ENCODE data around the gene PFKFB2.

The PFKFB2 gene

GRCh38 chr1:207052911-207053769, at the start of gene PFKFB2:
Gene PFKFB2, plus strand, starts transcription at chr1:207053275. Its CDS starts 1,443 bp downstream, at chr1:207054718.
- peak; percentile 95 for DNase-seq

GRCh38 chr1:207004931-207005830, 47.9 kb upstream of the PFKFB2 start:
- DNase-seq: no peak

- DNase-seq: no peak
Measured at GRCh38 chr1:207006083-207006482, 47.0 kb upstream of the PFKFB2 start.

GRCh38 chr1:207006914-207007313, 46.2 kb upstream of the PFKFB2 start:
- no peak for DNase-seq

GRCh38 chr1:207007352-207008033, 45.6 kb upstream of the PFKFB2 start:
- no peak for DNase-seq

GRCh38 chr1:207009182-207009850, 43.8 kb upstream of the PFKFB2 start:
- no peak for DNase-seq

GRCh38 chr1:207009945-207010344, 43.1 kb upstream of the PFKFB2 start:
- no peak for DNase-seq

- DNase-seq: no peak
Measured at GRCh38 chr1:207010726-207011125, 42.3 kb upstream of the PFKFB2 start.

- DNase-seq: no peak
Measured at GRCh38 chr1:207013321-207014085, 39.6 kb upstream of the PFKFB2 start.

- no peak for DNase-seq
Measured at GRCh38 chr1:207014728-207015127, 38.3 kb upstream of the PFKFB2 start.

- DNase-seq: no peak
Measured at GRCh38 chr1:207015791-207016190, 37.3 kb upstream of the PFKFB2 start.

GRCh38 chr1:207017615-207018559, 35.2 kb upstream of the PFKFB2 start:
- no peak for DNase-seq

GRCh38 chr1:207018707-207019106, 34.4 kb upstream of the PFKFB2 start:
- no peak for DNase-seq

- DNase-seq: no peak
Measured at GRCh38 chr1:207019161-207019560, 33.9 kb upstream of the PFKFB2 start.

- no peak for DNase-seq
Measured at GRCh38 chr1:207019661-207020060, 33.4 kb upstream of the PFKFB2 start.

- DNase-seq: no peak
Measured at GRCh38 chr1:207020065-207020708, 32.9 kb upstream of the PFKFB2 start.

GRCh38 chr1:207020709-207021107, 32.4 kb upstream of the PFKFB2 start:
- no peak for DNase-seq

- no peak for DNase-seq
Measured at GRCh38 chr1:207021139-207021861, 31.8 kb upstream of the PFKFB2 start.

GRCh38 chr1:207021876-207022596, 31.0 kb upstream of the PFKFB2 start:
- no peak for DNase-seq
